KOPT-K1 (cell line): Measurements from ENCODE around the gene SSBP3.

ENCODE experiments used
- H3K27ac ChIP-seq: fragments of 200-600 bp; sonication (generic); 2 replicates; pipeline ENCODE4 v1.5.1; 2016; ENCODE audit warnings: antibody characterized with exemption, mild to moderate bottlenecking, low read depth, low read length; ENCODE audit not compliant: poor library complexity, severe bottlenecking
- H3K36me3 ChIP-seq: fragments of 200-600 bp; sonication (generic); 2 replicates; pipeline ENCODE4 v1.5.1; 2017; ENCODE audit warnings: antibody characterized with exemption, mild to moderate bottlenecking, low read length, moderate library complexity; ENCODE audit not compliant: insufficient read depth
- H3K9me3 ChIP-seq: fragments of 200-600 bp; sonication (generic); 2 replicates; pipeline ENCODE4 v1.5.1; 2017; ENCODE audit warnings: antibody characterized with exemption, low read length, mild to moderate bottlenecking; ENCODE audit not compliant: insufficient read depth, poor library complexity, severe bottlenecking

The SSBP3 gene

GRCh38 chr1:54199765-54200518 lies 206.3 kb downstream of the SSBP3 start, which contains the start of the genes CYB5RL and MRPL37:
CYB5RL (minus strand) TSS chr1:54200030; CDS start chr1:54195616, 4,414 bp downstream.
MRPL37 (plus strand) TSS chr1:54200167; CDS start chr1:54200244, 77 bp downstream.
- Histone ChIP-seq H3K36me3 (peaks cover 34% of the 10 kb centered on the region), H3K9me3 (no peaks in the 10 kb centered on the region), H3K27ac (peak within 1 kb of the TSS; percentile 76)

- peak overlapping the region; percentile 76 for H3K27ac ChIP-seq
- H3K9me3 ChIP-seq: no peaks in the 10 kb centered on the region
- H3K36me3 ChIP-seq: peaks cover 34% of the 10 kb centered on the region
Observed at GRCh38 chr1:54199151-54199764, 206.9 kb downstream of the SSBP3 start.

- H3K9me3 ChIP-seq: no peaks in the 10 kb centered on the region
- H3K36me3 ChIP-seq: peaks cover 40% of the 10 kb centered on the region
- H3K27ac ChIP-seq: no peak overlapping the region
Observed at GRCh38 chr1:54193453-54193852, 212.7 kb downstream of the SSBP3 start.

GRCh38 chr1:54191525-54191924 lies 214.7 kb downstream of the SSBP3 start:
- H3K27ac ChIP-seq: no peak overlapping the region
- H3K36me3 ChIP-seq: peaks cover 51% of the 10 kb centered on the region
- H3K9me3 ChIP-seq: no peaks in the 10 kb centered on the region

- H3K27ac ChIP-seq: no peak overlapping the region
- H3K9me3 ChIP-seq: no peaks in the 10 kb centered on the region
- peaks cover 48% of the 10 kb centered on the region for H3K36me3 ChIP-seq
Observed at GRCh38 chr1:54190526-54190925, 215.7 kb downstream of the SSBP3 start.

- Histone ChIP-seq H3K27ac (no peak overlapping the region), H3K36me3 (peaks cover 33% of the 10 kb centered on the region; the same call in 1 of the 2 replicates), H3K9me3 (no peaks in the 10 kb centered on the region)
Observed at GRCh38 chr1:54188291-54188690, 217.9 kb downstream of the SSBP3 start.

GRCh38 chr1:54186056-54186455 lies 220.1 kb downstream of the SSBP3 start:
- Histone ChIP-seq H3K9me3 (no peaks in the 10 kb centered on the region), H3K36me3 (peaks cover 26% of the 10 kb centered on the region; the same call in 1 of the 2 replicates), H3K27ac (no peak overlapping the region)

- Histone ChIP-seq H3K36me3 (peaks cover 7% of the 10 kb centered on the region; the same call in 1 of the 2 replicates), H3K9me3 (no peaks in the 10 kb centered on the region), H3K27ac (no peak overlapping the region)
Observed at GRCh38 chr1:54180701-54181360, 225.4 kb downstream of the SSBP3 start.

GRCh38 chr1:54178296-54179070 lies 227.7 kb downstream of the SSBP3 start:
- H3K27ac ChIP-seq: no peak overlapping the region

GRCh38 chr1:54177726-54178125 lies 228.5 kb downstream of the SSBP3 start:
- no peak overlapping the region for H3K27ac ChIP-seq
- H3K36me3 ChIP-seq: peaks cover 7% of the 10 kb centered on the region; the same call in 1 of the 2 replicates
- no peaks in the 10 kb centered on the region for H3K9me3 ChIP-seq

More at GRCh38 chr1:54178296-54179070, 227.7 kb downstream of the SSBP3 start:
- peaks cover 7% of the 10 kb centered on the region; the same call in 1 of the 2 replicates for H3K36me3 ChIP-seq
- no peaks in the 10 kb centered on the region for H3K9me3 ChIP-seq

GRCh38 chr1:54176621-54177327 lies 229.4 kb downstream of the SSBP3 start:
- Histone ChIP-seq H3K9me3 (no peaks in the 10 kb centered on the region), H3K27ac (no peak overlapping the region), H3K36me3 (peaks cover 7% of the 10 kb centered on the region; the same call in 1 of the 2 replicates)
